ENCODE data around the gene PPP2R3A.
"Not testable (repeated sequence)": the region's sequence is repeated elsewhere in the genome, so short reads cannot be mapped to it uniquely, and the experiment has no call there.

PPP2R3A gene

DNA sequence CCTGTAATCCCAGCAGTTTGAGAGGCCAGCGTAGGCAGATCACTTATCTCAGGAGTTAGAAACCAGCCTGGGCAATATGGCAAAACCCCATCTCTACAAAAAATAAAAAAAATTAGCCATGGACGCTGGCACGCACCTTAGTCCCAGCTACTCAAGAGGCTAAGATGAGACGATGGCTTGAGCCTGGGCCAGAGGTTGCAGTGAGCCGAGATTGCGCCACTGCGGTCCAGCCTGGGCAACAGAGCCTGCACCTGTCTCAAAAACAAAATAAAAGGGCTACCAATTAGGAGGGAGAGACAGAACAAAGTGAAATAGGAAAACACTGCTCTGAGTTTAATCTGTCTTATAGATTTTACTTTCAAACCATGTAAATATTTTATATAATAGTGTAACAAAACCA is 196.8 kb downstream of the PPP2R3A start:
- no peak for DNase-seq (ENCODE audit: low read depth)

DNA sequence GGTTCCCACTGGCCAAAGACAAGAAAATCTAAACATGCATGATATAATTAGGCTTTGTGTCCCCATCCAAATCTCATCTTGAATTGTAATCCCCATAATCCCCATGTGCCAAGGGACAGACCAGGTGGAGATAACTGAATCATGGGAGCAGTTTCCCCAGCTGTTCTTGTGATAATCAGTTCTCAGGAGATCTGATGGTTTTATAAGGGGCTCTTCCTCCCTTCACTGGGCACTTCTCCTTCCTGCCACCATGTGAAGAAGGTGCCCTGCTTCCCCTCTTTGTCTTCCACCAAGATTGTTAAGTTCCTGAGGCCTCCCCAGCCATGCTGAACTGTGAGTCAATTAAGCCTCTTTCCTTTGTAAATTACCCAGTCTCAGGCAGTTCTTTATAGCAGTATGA is 198.1 kb downstream of the PPP2R3A start:
- not testable (repeated sequence) for DNase-seq (ENCODE audit: low read depth)

DNA sequence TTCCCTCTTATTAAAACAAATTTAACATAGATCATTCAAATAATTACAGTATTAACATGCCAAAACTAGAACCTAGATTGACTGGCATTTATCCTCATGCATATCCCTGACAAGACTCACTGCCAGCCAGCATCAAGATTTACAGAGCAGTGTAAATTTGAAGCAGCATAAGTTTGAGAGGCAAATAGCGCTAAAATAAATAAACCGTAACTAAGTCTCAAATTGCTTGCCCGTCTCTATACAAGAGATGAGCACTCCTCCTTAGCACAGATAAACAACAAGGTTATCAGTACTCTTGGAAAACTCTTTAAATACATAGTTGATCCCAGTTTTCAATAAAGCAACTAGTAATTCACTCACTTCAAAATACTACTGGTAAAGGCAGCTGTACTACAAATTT is 201.0 kb downstream of the PPP2R3A start:
- DNase-seq (ENCODE audit: low read depth): no peak

DNA sequence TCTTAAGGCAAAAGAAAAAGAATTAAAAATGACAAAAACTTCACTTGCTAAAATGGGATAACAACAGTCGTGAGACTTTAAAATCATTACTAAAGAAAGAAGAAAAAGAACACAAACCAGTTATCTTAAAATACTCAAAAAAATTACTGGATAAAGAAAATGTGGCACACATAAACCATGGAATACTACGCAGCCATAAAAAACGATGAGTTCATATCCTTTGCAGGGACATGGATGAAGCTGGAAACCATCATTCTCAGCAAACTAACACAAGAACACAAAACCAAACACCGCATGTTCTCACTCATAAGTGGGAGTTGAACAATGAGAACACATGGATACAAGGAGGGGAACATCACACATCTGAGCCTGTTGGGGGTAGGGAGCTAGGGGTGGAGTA is 202.7 kb downstream of the PPP2R3A start:
- DNase-seq (ENCODE audit: low read depth): not testable (repeated sequence)

DNA sequence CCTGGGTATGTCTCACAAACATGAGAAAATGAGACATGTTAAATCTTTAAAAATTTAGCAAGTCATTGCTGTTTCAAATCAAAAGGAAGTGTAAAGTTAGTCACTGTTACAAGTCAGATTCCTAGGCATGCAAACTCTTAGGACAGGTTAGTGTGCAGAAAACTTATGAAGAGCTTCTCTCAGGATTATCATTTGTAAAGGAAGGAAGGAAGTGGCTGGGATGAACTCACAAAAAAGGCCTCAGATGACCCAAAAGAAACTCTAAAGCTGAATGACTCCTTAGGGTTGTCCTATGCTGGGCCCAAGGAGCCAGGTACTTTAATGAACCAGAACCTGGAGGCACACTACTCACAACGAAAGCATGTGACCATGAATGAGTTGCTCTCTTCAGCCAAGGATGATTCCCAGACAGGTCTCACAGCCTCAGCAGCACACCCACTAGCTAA is 205.6 kb downstream of the PPP2R3A start:
- no peak for DNase-seq (ENCODE audit: low read depth)

DNA sequence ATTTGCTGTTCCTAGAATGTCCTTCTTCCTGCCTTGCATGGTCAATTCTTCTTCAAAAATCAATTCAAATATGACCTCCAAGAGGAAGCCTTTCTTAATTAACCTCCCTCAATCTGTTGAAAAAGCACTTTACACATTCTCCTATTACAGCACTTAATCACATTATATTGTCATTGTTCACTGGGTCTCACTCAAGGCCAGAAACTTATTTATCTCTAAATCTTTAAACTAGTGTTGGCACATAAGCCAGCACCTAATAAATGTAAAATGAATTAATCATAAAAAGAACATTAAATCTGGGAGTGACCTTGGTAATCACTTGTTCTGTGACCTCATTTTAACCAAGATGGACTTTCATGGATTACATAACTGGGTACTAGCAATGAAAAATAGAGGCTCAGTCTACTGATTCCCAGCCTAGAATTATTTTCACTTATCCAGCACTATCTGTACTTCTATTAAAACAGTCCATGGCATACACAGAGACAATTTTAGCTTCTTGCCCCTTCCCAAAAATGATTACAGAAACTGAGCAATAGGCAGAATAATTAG is 208.5 kb downstream of the PPP2R3A start:
- no peak for DNase-seq (ENCODE audit: low read depth)

DNA sequence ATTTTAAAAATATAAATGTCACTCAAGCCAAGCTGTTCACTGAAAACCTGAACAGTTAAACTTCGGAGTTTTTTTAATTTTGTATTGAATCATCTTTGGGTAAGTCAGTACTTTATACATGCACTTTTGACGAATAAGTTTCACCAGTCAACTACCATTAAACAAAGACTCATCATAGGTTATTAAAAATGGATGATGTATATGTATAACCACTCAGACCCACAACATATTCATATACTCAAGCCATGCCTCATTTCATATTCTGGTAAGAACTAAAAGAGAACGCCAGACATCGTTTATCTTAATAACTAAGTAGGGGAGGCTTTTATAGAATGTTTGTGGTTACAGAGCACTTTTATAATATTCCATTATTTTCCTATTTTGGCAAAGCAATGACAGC is 212.3 kb downstream of the PPP2R3A start:
- DNase-seq (ENCODE audit: low read depth): no peak

DNA sequence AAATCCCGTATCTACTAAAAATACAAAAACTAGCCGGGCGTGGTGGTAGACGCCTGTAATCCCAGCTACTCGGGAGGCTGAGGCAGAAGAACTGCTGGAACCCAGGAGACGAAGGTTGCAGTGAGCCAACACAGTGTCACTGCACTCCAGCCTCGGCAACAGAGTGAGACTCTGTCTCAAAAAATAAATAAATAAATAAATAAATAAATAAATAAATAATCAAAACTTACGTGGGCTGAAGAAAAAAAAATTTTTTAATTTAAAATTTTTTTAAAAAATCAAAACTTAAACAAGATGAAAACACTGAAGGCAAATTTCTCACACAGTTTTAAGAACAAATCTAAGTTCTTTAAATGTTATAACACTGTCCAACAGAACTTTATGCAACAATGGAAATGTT is 216.2 kb downstream of the PPP2R3A start:
- DNase-seq (ENCODE audit: low read depth): no peak

DNA sequence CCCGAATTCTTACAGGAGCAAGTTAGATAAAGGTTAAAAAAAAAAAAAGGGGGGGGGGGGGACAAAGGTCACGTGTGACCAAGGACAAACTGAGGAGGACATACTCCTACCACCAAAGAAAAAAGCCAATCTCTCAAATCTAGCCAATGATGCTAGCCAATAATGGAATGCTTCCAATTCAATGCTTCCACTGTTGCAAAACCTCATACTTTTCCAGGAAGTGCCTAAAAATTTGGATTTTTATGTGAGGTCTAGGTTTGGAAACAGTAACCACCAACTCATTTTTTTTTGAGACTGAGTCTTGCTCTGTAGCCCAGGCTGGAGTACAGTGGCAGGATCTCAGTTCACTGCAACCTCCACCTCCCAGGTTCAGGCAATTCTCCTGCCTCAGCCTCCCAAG is 219.2 kb downstream of the PPP2R3A start:
- no peak for DNase-seq (ENCODE audit: low read depth)

DNA sequence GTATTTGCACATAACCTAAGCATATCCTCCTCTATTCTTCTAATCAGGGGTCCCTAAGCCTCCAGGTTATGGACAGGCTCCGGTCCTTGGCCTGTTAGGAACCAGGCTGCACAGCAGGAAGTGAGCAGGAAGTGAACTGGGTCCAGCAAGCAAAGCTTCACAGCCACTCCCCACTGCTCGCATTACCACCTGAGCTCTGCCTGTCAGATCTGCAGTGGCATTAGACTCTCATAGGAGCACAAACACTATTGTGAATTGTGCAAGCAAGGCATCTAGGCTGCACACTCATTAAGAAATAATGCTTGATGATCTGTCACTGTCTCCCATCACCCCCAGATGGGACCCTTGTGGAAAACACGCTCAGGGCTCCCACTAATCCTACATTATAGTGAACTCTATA is 220.8 kb downstream of the PPP2R3A start:
- DNase-seq (ENCODE audit: low read depth): no peak

DNA sequence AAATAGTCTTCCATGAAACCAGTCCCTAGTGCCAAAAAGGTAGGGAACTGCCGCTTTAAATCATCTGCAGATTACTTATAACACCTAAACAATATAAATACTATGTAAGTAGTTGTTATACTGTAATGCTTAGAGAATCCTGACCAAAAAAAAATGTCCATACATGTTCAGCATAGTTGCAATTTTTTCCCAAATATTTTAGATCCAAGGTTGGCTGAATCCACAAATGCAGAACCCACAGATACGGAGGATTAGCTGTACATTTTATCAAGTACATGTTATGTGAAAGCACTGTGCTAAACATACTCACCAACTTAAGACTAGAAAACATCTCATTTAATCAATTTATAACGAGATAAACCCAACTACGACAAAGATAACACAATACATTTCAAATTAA is 221.3 kb downstream of the PPP2R3A start:
- no peak for DNase-seq (ENCODE audit: low read depth)

DNA sequence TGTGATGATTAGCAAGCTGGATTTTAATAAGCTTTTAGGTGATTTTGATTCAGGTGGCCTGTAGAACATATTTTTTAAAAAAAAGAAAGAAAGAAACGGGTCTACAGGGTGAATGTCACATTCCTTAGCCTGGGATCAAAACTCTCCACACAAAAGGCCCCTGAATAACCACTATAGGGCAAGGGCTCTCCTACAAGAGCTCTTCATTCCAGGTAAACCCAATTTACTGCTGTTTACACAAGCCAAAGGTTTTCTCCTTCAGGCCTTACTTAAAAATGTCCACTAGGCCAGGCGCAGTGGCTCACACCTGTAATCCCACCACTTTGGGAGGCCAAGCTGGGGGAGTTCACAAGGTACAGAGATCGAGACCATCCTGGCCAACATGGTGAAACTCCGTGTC is 222.3 kb downstream of the PPP2R3A start:
- no peak for DNase-seq (ENCODE audit: low read depth)

DNA sequence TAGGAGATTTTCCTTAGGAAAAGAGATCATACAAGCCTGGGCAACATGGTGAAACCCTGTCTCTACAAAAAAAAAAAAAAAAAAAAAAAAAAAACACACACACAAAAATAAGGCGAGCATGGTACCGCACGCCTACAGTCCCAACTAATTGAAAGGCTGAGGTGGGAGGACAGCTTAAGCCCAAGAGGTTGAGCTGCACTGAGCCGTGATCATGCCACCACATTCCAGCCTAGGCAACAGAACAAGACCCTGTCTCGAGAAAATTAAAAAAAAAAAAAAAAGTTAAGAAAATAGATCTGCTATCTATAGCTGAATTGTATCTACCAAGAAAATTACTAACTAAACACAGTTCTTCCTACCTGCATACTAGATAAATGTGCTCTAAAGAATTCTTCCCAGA is 223.5 kb downstream of the PPP2R3A start:
- DNase-seq (ENCODE audit: low read depth): no peak

DNA sequence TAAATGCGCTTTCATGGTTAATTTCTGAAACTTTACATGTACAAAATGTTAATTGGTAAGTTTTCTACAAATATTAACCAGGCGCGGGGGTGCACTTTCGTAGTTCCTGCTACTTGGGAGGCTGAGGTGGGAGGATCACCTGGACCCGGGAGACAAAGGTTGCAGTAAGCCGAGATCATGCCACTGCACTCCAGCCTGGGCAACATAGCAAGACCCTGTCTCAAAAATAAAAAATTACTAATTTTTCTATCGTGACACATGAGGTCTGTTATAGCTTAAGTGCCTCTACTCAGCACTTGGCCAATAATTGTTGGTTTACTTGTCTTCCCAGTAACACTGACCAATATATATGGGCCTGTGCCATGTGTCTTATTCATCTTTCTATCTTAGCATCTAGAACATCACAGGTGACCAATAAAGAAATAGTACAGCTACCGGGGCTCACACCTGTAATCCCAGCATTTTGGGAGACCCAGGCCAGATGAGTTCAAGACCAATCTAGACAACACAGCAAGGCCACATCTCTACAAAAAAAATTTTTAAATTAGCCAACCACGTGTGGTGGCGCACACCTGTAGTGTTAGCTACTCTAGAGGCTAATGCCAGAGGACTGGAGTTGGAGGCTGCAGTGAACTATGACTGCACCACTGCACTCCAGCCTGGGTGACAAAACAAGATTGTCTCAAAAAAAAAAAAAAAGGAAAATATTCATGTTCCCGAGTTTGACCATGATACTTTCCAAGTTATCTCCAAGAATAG is 224.5 kb downstream of the PPP2R3A start:
- DNase-seq (ENCODE audit: low read depth): no peak

DNA sequence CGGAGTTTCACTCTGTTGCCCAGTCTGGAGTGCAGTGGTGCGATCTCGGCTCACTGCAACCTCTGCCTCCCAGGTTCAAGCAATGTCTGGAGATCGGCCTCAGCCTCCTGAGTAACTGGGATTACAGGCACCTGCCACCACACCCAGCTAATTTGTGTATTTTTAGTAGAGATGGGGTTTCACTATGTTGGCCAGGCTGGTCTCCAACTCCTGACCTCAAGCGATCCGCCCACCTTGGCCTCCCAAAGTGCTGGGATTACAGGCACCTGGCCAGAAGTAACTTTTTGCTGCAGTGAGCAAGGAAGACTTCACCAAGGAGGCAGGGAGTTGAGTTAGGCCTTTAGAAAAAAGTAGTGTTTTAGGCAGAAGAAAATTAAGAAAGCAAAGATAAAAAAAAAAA is 226.7 kb downstream of the PPP2R3A start:
- not testable (repeated sequence) for DNase-seq (ENCODE audit: low read depth)

DNA sequence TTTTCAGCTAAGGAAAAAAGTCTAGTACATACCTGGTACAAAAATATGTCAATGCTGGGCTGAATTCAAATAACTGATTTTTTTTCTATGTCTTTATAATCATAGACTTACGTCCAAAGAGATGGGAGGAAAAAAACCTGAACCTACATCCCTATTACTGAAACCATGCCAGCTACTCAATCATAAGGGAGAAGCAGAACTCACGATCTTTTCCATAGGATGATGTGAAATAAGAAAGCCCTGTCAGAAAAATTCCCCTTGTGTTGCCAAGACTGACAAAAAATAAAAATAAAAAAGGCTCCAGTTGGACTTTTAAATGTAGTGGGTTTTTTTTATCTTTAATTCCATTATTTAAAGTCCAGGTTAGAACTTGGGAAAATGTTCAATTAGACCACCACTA is 227.3 kb downstream of the PPP2R3A start:
- DNase-seq (ENCODE audit: low read depth): no peak

DNA sequence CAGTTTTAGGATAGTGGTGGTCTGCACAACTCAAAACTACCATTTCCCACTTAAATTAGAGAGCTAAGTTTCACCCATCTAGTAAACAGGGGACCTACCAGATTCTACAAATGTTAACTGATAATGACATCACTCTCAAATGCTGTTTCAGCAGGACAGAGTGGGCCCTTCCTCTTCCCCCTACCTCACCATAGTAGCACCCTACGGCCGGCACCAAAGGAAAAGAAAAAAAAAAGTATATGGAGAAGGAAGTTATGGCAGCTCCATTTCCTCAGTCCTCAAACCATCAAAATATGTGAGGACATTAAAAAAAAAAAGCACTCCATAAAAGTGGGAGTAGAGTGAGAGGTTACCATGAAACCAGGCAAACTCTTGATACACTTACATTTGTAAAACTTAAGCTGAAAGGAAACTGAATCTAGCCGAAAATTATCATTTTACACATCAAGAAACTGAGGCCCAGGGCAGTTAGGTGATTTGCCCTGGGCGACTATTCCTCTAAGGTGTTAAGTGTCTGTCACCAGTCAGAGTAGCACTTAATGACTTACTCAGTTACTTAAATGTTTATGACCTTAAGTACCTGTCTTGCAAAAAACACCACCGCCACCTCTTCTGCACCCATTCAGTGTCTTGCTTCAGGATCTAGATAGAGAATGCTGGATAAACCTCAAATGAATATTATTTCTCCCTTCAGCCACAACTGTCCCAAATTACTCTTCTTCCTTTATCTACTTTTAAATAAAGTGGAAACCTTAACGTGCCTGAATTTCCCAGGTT is 227.9 kb downstream of the PPP2R3A start:
- no peak for DNase-seq (ENCODE audit: low read depth)

DNA sequence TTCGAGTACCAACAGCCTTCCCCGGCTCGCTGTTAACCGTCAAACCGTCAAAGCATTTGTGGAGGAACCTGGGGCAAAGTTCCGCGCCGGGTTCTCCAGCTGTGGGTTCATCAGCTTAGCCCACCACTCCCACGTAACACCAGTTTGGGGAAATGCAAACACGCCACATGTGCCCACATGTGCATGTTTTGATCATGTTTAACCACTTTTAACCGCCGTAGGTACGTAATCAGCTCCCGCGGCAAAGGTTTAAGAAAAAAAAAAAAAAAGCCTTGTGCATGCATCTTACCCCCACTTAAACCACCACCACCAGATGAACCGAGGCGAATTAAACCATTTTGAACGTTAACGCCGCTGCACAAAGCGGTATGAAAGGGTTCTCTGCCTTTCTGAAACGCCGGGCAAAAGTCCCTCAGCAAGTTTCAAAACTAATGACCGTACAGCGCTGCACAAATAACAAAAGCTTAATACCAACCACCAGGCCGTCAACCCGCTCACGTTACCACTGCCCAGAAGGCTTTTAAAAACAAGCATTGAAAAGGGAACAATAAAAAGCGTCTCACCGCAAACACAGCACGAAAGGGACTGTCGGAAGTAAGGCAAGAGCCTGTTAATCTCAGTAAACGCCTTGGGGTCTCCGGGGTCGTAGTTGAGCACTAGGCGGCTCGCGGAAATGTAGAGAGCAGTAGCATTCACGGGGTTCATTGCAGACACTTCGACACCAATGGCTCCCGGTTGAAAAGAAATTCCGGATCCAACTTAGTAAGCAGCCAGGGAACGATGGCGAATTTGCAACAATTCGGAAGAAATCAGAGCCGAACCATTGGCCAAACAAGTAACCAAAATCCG is 229.1 kb downstream of the PPP2R3A start:
- no peak for DNase-seq (ENCODE audit: low read depth)

DNA sequence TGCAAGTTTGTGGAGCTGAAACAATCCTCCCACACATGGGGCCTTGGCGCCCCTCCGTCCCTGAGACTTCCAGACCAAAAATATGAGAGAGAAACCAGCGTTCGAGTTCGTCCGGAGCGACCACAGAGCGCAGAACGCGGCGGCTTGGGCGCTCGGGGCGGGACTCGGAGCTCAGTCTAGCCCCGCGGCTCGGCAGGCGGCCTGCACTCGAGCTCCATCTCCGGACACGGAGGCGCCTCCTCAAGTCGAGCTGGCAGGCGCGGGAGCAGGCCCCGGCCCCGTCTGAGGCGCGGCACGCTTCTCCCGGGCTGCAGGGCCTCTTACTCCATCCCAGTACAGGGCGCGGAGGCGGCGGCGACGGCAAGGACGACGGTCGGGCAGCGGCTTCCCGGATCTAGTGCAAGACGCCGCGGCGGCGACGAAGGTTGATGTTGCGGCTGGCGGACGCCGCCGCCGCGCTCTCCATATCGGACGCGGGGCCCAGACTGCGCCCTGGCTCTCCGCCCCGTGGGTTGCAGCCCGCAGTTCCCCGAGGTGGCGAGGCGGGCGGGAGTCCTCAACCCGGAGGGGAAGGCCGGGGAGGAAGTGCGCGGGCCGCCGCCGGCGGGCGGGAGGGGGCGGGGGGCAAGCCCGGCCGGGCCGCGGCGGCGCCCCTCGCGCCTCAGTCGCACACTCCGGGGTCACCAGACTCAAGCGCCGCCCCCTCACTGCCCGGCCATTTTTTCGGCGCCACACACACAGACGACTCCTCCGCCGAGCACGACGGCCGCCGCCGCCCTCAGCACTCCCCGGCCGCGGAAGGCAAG is 229.9 kb downstream of the PPP2R3A start:
- no peak for DNase-seq (ENCODE audit: low read depth)

DNA sequence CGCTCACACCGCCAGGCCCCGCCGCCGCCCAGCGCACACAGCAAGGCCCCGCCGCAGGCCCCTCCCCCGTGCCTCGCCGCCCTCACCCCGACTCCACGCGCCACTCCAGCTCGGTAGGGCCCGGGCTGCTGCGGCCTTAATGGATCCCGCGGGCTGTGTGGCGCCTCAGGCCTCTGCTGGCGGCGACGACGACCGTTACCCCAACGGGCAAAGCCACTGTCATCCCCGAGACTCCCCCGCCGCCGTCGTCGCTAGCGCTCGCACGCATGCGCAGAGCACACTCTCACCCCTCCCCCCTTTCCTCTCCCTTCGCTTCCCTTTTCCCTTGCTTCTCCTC is 230.5 kb downstream of the PPP2R3A start, which contains the start of gene MSL2:
Gene MSL2 (minus strand): TSS at position 272 of the 337 bp plus-strand sequence. CDS start 1,222 bp downstream, outside the sequence.
- no peak for DNase-seq (ENCODE audit: low read depth)

DNA sequence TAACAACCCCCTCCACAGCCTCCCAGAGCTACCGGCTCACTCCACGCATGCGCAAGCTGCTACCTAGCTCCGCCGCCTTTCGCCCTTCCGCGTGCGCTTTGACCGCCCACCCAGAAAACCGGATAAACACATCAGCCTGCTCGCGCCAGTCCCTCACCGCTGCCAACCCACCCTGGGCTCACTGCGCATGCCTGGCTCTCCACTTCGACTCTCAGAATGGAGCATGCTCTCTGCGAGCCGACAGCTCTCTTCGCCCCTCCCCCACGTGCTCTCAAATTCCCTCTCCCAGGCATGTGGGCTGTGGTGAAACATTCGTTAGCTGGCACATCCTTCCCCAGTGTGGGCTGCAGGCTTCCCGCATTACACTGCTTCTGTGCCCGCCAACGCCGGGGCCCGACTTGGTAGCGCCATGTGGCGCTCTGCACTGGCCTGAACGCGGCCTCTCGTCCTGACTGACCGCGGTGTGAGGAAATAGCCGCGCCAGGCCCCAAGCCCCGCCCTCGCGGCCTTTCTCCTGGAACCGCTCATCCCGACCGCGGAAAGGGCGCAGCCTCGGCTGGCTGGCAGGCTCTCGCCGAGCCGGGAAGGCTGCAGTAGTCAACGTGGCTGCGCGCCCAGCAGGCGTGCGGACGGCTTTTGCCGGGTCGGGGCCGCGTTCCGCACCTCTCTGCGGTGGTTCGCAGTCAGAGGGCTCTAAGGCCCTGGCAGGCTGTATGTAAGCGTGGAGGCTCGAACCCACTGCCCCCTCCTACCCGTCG is 231.1 kb downstream of the PPP2R3A start:
- DNase-seq (ENCODE audit: low read depth): peak; percentile 99

Measured in HS-27A (cell line).